IPS-18c (cell line): ENCODE data around the gene FRMPD1.

Source experiments
- H3K4me3 ChIP-seq: 2 replicates; pipeline ENCODE4 v1.7.0; 2013; ENCODE audit warnings: low read depth, mild to moderate bottlenecking, low read length, moderate library complexity; ENCODE audit not compliant: insufficient read depth
- H3K9me3 ChIP-seq: one replicate; pipeline ENCODE4 v1.6.1; 2013; ENCODE audit warnings: mild to moderate bottlenecking, low read length, moderate library complexity; ENCODE audit not compliant: control insufficient read depth, insufficient read depth

FRMPD1 gene

DNA sequence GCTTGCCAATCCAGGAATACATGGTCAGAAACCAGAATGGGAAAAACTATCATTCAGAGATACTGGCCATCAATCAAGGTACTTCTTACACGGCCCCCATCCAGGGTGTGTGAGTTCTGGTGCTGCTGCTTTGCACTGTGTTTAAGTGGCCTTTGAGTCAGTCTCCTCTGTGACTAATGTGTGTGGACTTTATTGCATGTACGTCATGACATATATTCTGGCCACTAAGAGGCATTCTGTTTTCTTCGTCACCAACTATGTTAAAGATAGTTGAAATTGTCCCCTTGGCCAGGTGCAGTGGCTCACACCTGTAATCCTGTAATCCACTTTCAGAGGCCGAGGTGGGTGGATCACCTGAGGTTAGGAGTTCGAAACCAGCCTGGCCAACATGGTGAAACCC lies 125.6 kb downstream of the FRMPD1 start:
- Histone ChIP-seq H3K4me3 (no peak overlapping the region), H3K9me3 (no peaks in the 10 kb centered on the region)

DNA sequence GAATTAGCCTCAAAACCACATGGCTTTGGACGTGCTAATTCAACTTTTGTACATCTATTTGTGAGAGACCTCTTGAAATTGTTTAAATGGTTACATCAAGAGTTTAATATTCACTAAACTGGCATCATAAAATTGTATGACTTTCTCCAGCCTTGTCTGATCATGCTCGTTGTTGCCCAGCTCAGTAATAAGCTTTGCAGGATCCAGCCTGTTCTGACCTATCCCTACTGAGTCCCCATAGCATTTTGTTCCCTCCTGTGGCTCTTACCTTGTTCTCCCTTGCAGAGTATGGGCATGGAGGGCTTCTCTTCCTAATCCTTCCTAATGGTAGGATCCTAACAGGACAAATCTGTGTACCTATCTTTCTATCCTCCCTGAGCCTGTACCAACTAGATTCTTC lies 127.8 kb downstream of the FRMPD1 start:
- H3K4me3 ChIP-seq, result no peak overlapping the region

GRCh38 chr9:37784291-37784615 lies 133.5 kb downstream of the FRMPD1 start:
- Histone ChIP-seq H3K9me3 (peaks cover 2% of the 10 kb centered on the region), H3K4me3 (peak overlapping the region; percentile 78)

More for the DNA sequence above, 127.8 kb downstream of the FRMPD1 start:
- H3K9me3 ChIP-seq, result no peaks in the 10 kb centered on the region

DNA sequence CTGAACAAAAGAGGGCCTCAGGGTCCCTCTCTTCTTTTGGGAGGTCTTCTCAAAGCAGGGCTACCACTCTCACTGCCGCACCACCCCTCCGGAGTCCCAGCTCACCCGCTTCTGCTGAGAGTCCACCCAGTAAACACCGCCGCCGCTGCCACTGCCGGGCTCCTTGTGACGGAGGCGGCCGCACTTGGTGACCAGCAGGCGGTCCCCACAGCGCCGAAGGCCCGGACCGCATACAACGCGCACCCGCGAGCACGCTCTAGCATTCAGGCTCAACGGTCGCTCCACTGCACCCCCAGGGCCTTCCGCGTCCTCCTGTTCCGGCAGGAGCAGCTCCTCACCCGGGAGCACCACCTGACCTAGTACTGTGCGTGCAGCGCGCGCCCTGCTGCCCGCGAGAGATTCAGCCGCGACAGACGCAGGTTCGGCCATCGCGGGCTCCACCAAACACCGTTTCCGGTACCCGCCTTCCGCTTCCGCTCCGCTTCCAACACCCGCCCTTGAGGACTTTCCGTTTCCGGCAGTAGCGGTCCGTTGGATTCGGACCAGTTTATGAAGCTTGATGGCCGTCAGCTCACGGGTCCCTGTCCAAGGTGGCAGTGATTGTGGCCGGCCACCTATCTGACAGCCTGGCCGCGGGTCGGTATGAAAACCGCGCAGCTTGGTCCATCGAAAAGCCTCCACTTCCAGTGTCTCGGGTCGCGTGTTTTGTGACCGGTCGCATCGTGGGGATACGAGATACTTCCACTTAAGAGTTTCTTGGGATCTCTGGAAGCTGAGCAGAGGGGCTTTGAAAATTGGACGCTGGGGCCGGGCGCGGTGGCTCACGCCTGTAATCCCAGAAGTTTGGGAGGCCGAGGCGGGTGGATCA lies 134.1 kb downstream of the FRMPD1 start, which contains the start of gene EXOSC3:
Gene EXOSC3, minus strand, starts transcription at position 449 of the 868 bp plus-strand sequence. Its CDS starts 20 bp downstream, at position 429.
- Histone ChIP-seq H3K4me3 (peak within 1 kb of the TSS; percentile 78), H3K9me3 (peaks cover 2% of the 10 kb centered on the region)

GRCh38 chr9:37787059-37787458 lies 136.3 kb downstream of the FRMPD1 start:
- Histone ChIP-seq H3K9me3 (peaks cover 2% of the 10 kb centered on the region), H3K4me3 (no peak overlapping the region; the same call in 1 of the 2 replicates)

GRCh38 chr9:37788332-37788731 lies 137.6 kb downstream of the FRMPD1 start:
- peaks cover 2% of the 10 kb centered on the region for H3K9me3 ChIP-seq
- no peak overlapping the region for H3K4me3 ChIP-seq

DNA sequence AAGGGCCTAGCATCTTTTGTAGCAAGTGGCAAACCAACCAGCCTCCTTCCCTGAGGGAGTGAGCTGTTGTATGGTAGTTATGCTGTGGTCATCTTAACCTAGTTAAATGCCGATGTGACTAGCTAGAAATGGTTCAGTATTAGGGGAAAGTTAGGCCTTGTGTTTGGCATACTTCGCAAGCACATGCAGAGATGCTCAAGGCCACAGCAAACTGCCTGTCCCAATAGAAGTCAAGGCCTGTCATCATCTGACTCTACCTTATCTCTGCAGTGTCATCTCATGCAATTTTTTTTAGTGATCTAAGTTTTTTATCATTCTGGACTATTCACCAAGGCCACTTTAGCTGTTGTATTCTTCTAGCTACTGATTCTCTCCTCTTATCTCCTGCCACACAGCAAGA lies 139.3 kb downstream of the FRMPD1 start:
- Histone ChIP-seq H3K9me3 (peaks cover 2% of the 10 kb centered on the region), H3K4me3 (no peak overlapping the region)

DNA sequence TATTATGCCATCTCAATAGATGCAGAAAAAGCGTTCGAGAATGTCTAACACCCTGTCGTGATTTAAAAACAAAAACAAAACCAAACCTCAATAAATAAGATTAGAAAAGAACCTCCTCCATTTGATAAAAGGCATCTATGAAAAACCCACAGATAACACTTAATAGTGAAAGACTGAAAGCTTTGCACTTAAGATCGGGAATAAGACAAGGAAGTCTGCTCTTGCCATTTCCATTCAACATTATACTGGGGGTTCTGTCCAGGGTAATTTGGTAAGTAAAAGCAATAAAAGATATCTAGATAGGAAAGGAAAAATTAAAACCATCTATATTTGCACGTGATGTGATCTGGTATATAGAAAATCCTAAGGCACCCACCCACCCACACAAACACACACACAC lies 141.4 kb downstream of the FRMPD1 start:
- H3K4me3 ChIP-seq, result no peak overlapping the region
- H3K9me3 ChIP-seq, result peaks cover 2% of the 10 kb centered on the region

DNA sequence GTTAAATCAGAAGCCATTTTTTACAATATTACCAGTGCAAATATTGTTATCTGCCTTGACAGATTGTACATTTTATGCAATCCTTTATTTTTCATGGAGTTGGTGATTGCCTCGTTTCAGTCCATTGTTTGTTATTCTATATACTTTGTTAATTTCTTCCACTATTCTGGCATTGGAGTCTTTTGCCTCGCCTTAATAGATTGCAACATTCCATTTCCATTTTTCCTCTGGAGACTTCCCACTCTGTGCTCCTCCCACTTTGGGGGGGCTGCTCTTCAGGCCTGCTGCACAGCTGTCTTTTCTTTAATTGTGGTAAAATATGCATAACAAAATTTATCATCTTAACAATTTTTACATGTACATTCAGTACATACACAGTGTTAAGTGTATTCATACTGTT lies 145.5 kb downstream of the FRMPD1 start:
- no peak overlapping the region for H3K4me3 ChIP-seq
- H3K9me3 ChIP-seq, result peaks cover 4% of the 10 kb centered on the region
